ENCODE measurements around the gene SGO2. TPM values are rescaled to one million over a fixed set of nuclear protein-coding genes. Genes with fewer than 3 reads are reported as not detected.

SGO2 gene
- 2.3 and 4.7 TPM in 2 replicates for total RNA-seq

GRCh38 chr2:200525882-200526651 lies at the start of gene SGO2:
SGO2 (plus strand) TSS chr2:200526207; CDS start chr2:200532976, 6,769 bp downstream.

DNA sequence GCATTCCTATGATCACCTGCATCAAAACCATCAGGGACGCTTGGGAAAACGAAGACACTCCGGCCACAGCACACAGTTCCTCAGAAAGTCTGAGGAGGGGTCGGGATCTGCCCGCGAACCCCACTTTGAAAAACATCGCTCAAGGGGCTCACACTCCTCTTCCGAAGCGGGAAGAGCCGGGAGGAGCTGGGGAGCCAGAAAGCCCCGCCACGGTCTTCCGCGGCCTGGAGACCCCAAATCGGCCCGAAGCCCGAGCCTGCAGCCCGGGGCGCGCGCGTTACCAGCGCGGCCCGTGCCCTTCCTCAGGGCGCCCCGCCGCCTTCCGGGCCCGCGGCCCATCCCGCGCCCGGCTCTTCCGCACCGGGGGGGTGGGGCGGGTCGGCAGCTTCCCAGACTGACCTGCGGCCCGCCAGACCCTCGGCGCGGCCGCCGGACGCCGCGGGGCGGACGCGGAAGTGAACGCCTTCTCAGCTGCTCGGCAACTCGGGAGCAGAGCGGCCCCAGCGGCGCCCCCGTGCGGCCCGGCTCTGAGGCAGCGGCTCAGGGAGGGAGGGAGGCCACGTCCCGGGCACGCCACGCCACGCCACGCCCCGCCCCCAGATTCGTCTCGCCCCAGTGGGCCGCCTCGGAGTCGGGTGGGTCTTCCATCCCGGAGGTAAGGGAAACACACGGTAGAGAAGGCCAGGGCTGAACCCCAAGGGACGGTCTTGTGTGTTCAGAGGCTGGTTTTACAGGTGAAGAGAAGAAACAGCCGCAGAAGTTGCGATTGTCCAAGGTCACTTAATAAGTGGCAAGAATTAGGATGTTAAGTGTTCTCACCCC lies 16.2 kb upstream of the SGO2 start, which contains the start of gene KCTD18:
TSS of gene KCTD18 (minus strand) at position 457 of the 822 bp plus-strand sequence. CDS start 3,052 bp downstream, outside the sequence.

DNA sequence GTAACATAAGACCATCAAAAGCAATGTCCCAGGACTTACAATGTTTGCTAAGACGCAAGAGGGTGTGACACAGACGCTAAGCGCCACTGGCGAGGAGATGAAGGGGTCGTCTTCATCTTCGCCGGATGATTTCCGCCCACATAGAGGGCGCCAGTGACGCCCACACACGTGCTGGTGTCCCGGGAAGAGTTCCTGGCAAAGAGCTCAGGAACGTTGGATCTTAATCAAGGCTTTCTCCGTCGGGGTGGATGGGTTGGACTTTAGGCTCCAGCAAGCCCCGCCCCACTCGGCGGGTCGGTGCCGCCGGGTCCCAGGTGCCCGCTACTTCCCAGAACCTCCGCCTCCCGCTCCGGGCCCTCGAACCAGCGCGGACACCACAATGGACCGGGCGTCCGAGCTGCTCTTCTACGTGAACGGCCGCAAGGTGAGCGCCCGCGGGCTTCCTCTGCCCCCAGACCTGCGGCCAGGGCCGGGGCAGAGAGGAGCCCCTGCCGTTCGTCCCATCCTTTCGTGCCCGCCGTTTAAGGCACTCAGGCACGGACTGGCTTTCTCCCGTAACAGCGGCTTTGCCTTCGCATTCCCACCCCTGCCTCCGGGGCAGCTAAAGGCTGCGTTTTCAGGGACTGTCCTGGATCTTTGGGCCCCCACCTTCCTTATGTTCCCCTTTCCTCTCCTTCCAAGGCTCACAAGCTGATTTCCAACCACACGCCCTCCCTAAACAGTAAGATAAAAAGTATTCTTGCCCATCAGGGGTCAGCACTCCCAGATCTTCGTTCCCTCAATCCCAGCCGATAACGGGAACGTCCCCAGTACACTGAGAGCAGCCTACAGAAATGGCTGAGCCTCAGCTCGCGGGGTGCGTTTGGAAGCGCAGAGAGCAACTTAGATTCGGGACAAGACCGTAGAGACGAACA lies 60.0 kb downstream of the SGO2 start, which contains the start of gene AOX1:
TSS of gene AOX1 (plus strand) at position 285 of the 914 bp plus-strand sequence. CDS start at position 380, 95 bp downstream.

Other genes with a start within 250 kb of the SGO2 start
- 77.3 and 106 TPM in 2 replicates for gene SPATS2L, start 219.5 kb upstream of the SGO2 start, total RNA-seq
- 24.4 and 25.6 TPM in 2 replicates for gene KCTD18, start 16.1 kb upstream of the SGO2 start, total RNA-seq
- gene AOX1, start 59.8 kb downstream of the SGO2 start, total RNA-seq: 50.3 and 89.5 TPM in 2 replicates

All from pericardium fibroblast (primary cell).